H9 (cell line): Measurements from ENCODE around the gene FUT6. TPM values are rescaled to one million over a fixed set of nuclear protein-coding genes. Genes with fewer than 3 reads are reported as not detected.

Source experiments
- DNase-seq: peaks from one replicate; pipeline ENCODE4 v3.0.0-alpha.2; 2017
- H2AFZ ChIP-seq: one replicate; pipeline ENCODE4 v1.6.1; 2013; ENCODE audit warnings: mild to moderate bottlenecking, low read length, control low read depth, moderate library complexity
- H2AK5ac ChIP-seq: 2 replicates; pipeline ENCODE4 v1.6.1; 2013; ENCODE audit warnings: low read length, control low read depth, mixed read lengths; ENCODE audit not compliant: insufficient read length
- H2BK120ac ChIP-seq: one replicate; pipeline ENCODE4 v1.6.1; 2013; ENCODE audit warnings: low read depth, mild to moderate bottlenecking, low read length, control low read depth, inconsistent platforms; ENCODE audit not compliant: poor library complexity, severe bottlenecking
- H2BK12ac ChIP-seq: 2 replicates; pipeline ENCODE4 v1.6.1; 2013; ENCODE audit warnings: low read length, control low read depth, mixed read lengths, low read depth; ENCODE audit not compliant: insufficient read length
- H2BK15ac ChIP-seq: 2 replicates; pipeline ENCODE4 v1.6.1; 2013; ENCODE audit warnings: low read depth, low read length, control low read depth
- H2BK20ac ChIP-seq: one replicate; pipeline ENCODE4 v1.6.1; 2013; ENCODE audit warnings: low read depth, mild to moderate bottlenecking, low read length, control low read depth, inconsistent platforms; ENCODE audit not compliant: poor library complexity, severe bottlenecking
- H2BK5ac ChIP-seq: 2 replicates; pipeline ENCODE4 v1.6.1; 2013; ENCODE audit warnings: low read length, control low read depth, mixed read lengths; ENCODE audit not compliant: insufficient read length
- H3K14ac ChIP-seq: 2 replicates; pipeline ENCODE4 v1.6.1; 2013; ENCODE audit warnings: low read length, control low read depth; ENCODE audit not compliant: insufficient read depth
- H3K18ac ChIP-seq: 2 replicates; pipeline ENCODE4 v1.6.1; 2013; ENCODE audit warnings: low read depth, mild to moderate bottlenecking, mixed read lengths, low read length, control low read depth; ENCODE audit not compliant: insufficient read length
- H3K23ac ChIP-seq: 2 replicates; pipeline ENCODE4 v1.6.1; 2013; ENCODE audit warnings: low read length, control low read depth, mixed read lengths, low read depth; ENCODE audit not compliant: insufficient read length
- H3K23me2 ChIP-seq: 2 replicates; pipeline ENCODE4 v1.6.1; 2013; ENCODE audit warnings: low read depth, mild to moderate bottlenecking, mixed read lengths, low read length, control low read depth; ENCODE audit not compliant: insufficient read length, poor library complexity, severe bottlenecking
- H3K27ac ChIP-seq: 2 replicates; pipeline ENCODE4 v1.5.1; 2013; ENCODE audit warnings: low read length, control low read depth, mixed read lengths, low read depth; ENCODE audit not compliant: insufficient read length
- H3K27me3 ChIP-seq: 2 replicates; pipeline ENCODE4 v1.6.1; 2013; ENCODE audit warnings: low read length, control low read depth, inconsistent platforms; ENCODE audit not compliant: insufficient read depth
- H3K4ac ChIP-seq: 2 replicates; pipeline ENCODE4 v1.6.1; 2013; ENCODE audit warnings: low read depth, mild to moderate bottlenecking, control low read depth, inconsistent platforms, low read length, moderate library complexity
- H3K4me1 ChIP-seq: 2 replicates; pipeline ENCODE4 v1.6.1; 2013; ENCODE audit warnings: low read length, control low read depth, inconsistent platforms; ENCODE audit not compliant: insufficient read depth
- H3K4me2 ChIP-seq: 2 replicates; pipeline ENCODE4 v1.6.1; 2013; ENCODE audit warnings: low read length, control low read depth, mixed read lengths; ENCODE audit not compliant: insufficient read length, insufficient read depth
- H3K56ac ChIP-seq: 2 replicates; pipeline ENCODE4 v1.6.1; 2013; ENCODE audit warnings: low read depth, mild to moderate bottlenecking, mixed read lengths, low read length, control low read depth; ENCODE audit not compliant: insufficient read length
- H3K79me1 ChIP-seq: 2 replicates; pipeline ENCODE4 v1.6.1; 2013; ENCODE audit warnings: low read depth, mild to moderate bottlenecking, moderate library complexity, low read length, control low read depth, inconsistent platforms; ENCODE audit not compliant: insufficient read depth, poor library complexity, severe bottlenecking
- H3K79me2 ChIP-seq: 2 replicates; pipeline ENCODE4 v1.6.1; 2013; ENCODE audit warnings: low read length, control low read depth, inconsistent platforms; ENCODE audit not compliant: insufficient read depth
- H3K9ac ChIP-seq: 2 replicates; pipeline ENCODE4 v1.6.1; 2013; ENCODE audit warnings: low read length, control low read depth, mixed read lengths; ENCODE audit not compliant: insufficient read length; ENCODE audit errors: extremely low read depth
- H3K9me3 ChIP-seq: one replicate; pipeline ENCODE4 v1.6.1; 2013; ENCODE audit warnings: low read depth, low read length, inconsistent platforms; ENCODE audit not compliant: control insufficient read depth
- H3T11ph ChIP-seq: one replicate; pipeline ENCODE4 v1.6.1; 2013; ENCODE audit warnings: mild to moderate bottlenecking, low read length, control low read depth, inconsistent platforms
- H4K20me1 ChIP-seq: one replicate; pipeline ENCODE4 v1.6.1; 2013; ENCODE audit not compliant: control insufficient read depth, insufficient read length, insufficient read depth
- H4K5ac ChIP-seq: 2 replicates; pipeline ENCODE4 v1.6.1; 2013; ENCODE audit warnings: low read depth, mild to moderate bottlenecking, mixed read lengths, low read length, control low read depth; ENCODE audit not compliant: insufficient read length
- H4K8ac ChIP-seq: replicated peaks from 2 replicates; pipeline ENCODE4 v1.6.1; 2013; ENCODE audit warnings: low read length, control low read depth, mixed read lengths, low read depth; ENCODE audit not compliant: insufficient read length
- H4K91ac ChIP-seq: 2 replicates; pipeline ENCODE4 v1.6.1; 2013; ENCODE audit warnings: low read depth, mild to moderate bottlenecking, moderate library complexity, mixed read lengths, low read length, control low read depth; ENCODE audit not compliant: insufficient read length
- H3K27ac Mint-ChIP-seq, 3 experiments: 2 replicates in 2 of 3; 3 replicates in 1 of 3; pipeline ENCODE4 v1.8.0; 2020 to 2021; ENCODE audit warnings: mixed read lengths in 3 of 3, mild to moderate bottlenecking in 1 of 3, moderate library complexity in 1 of 3
- H3K27me3 Mint-ChIP-seq: 2 replicates; pipeline ENCODE4 v1.8.0; 2021; ENCODE audit warnings: low read depth, mild to moderate bottlenecking, moderate library complexity, mixed read lengths
- H3K36me3 Mint-ChIP-seq, 3 experiments: 2 replicates in 2 of 3; 3 replicates in 1 of 3; pipeline ENCODE4 v1.8.0; 2020 to 2021; ENCODE audit warnings: low read depth in 3 of 3, mixed read lengths in 3 of 3; ENCODE audit not compliant: insufficient read depth in 1 of 3
- H3K4me1 Mint-ChIP-seq, 2 experiments: 2 replicates each; pipeline ENCODE4 v1.8.0; 2020; ENCODE audit warnings: mixed read lengths in 2 of 2
- H3K4me3 Mint-ChIP-seq, 2 experiments: 2 replicates in 1 of 2; 3 replicates in 1 of 2; pipeline ENCODE4 v1.8.0; 2020 to 2021; ENCODE audit warnings: mild to moderate bottlenecking in 2 of 2, mixed read lengths in 2 of 2, moderate library complexity in 1 of 2
- H3K9me3 Mint-ChIP-seq, 2 experiments: 2 replicates in 1 of 2; 3 replicates in 1 of 2; pipeline ENCODE4 v1.8.0; 2020; ENCODE audit warnings: mild to moderate bottlenecking in 2 of 2, mixed read lengths in 2 of 2, moderate library complexity in 1 of 2
- CTCF ChIP-seq: fragments of 200-600 bp; sonication (generic); conservative IDR thresholded peaks from 3 replicates; pipeline ENCODE4 v1.8.0; 2021; ENCODE audit warnings: antibody characterized with exemption, mild to moderate bottlenecking
- WGBS: extraction: QIAGEN DNeasy Blood & Tissue Kit; methylation state at CpG from one replicate; pipeline ENCODE4 v1.1.7; 2013; ENCODE audit warnings: missing lambda C conversion rate, low lambda C conversion rate, mixed read lengths; ENCODE audit not compliant: insufficient read length; ENCODE audit errors: extremely low coverage; 5-methylcytosine and 5-hydroxymethylcytosine counted together
- total RNA-seq: library from RNA; stranded (reverse); gene quantifications from 2 replicates; pipeline ENCODE4 v1.2.1, GENCODE V29; 2021

Gene FUT6
- total RNA-seq, 1 experiment from 2014 or later: 0.13 TPM

- no peak overlapping the region for H3K27ac ChIP-seq
- H3K4ac ChIP-seq: no peak overlapping the region
- H3K23me2 ChIP-seq: no peaks in the 10 kb centered on the region
- no peak overlapping the region for H3K23ac ChIP-seq
- Mint-ChIP-seq H3K9me3 (no peaks in the 10 kb centered on the region; a peak in 2 of 5 replicates), H3K27me3 (no peaks in the 10 kb centered on the region; the same call in none of the 2 replicates), H3K27ac (no peak overlapping the region), H3K36me3 (peaks cover 23 to 45% (median 39%) of the 10 kb centered on the region in 3 experiments), H3K4me3 (peak overlapping the region; percentile 53 to 100; a peak in 3 of 5 replicates), H3K4me1 (peaks cover 0 to 8% of the 10 kb centered on the region in 2 experiments; a peak in 3 of 4 replicates)
- H4K20me1 ChIP-seq: no peaks in the 10 kb centered on the region
- H2BK15ac ChIP-seq: no peak overlapping the region
- H3K79me1 ChIP-seq: no peaks in the 10 kb centered on the region
- DNase-seq: no peak
- H3K9me3 ChIP-seq: no peaks in the 10 kb centered on the region
- WGBS: no CpG with 5 or more reads among the region's 39 CpGs
- no peak overlapping the region for H3K9ac ChIP-seq
- no peak overlapping the region for H2BK20ac ChIP-seq
- no peaks in the 10 kb centered on the region for H3K27me3 ChIP-seq
- no peak overlapping the region for H3K18ac ChIP-seq
- H2AFZ ChIP-seq: no peak overlapping the region
- no peaks in the 10 kb centered on the region for H3K79me2 ChIP-seq
- no peak overlapping the region for H3T11ph ChIP-seq
- H4K91ac ChIP-seq: no peak overlapping the region
- H4K8ac ChIP-seq: no peak overlapping the region
- H2AK5ac ChIP-seq: no peak overlapping the region
- H3K4me2 ChIP-seq: no peak overlapping the region
- no peak overlapping the region for H2BK120ac ChIP-seq
- H3K14ac ChIP-seq: no peak overlapping the region
- H3K56ac ChIP-seq: no peak overlapping the region
- no peak overlapping the region for H2BK5ac ChIP-seq
- no peak for TF ChIP-seq CTCF
- H4K5ac ChIP-seq: no peak overlapping the region
- no peaks in the 10 kb centered on the region for H3K4me1 ChIP-seq
- H2BK12ac ChIP-seq: no peak overlapping the region
Observed at GRCh38 chr19:5789351-5789761, 50.1 kb downstream of the FUT6 start.
